HG02571 (cell line): ENCODE results near the gene CD1C.
"Not testable (repeated sequence)": the region's sequence is repeated elsewhere in the genome, so short reads cannot be mapped to it uniquely, and the experiment has no call there.

Experiments
- ATAC-seq: cut with Tn5 transposase; IDR thresholded peaks from one replicate; pipeline ENCODE4 v1.9.1; 2021; ENCODE audit warnings: mild to moderate bottlenecking, moderate library complexity; ENCODE audit not compliant: unreplicated experiment

Gene CD1C

GRCh38 chr1:158327481-158327880, 37.8 kb downstream of the CD1C start:
- ATAC-seq: no peak

GRCh38 chr1:158328426-158328825, 38.7 kb downstream of the CD1C start:
- no peak for ATAC-seq

GRCh38 chr1:158329300-158329699, 39.6 kb downstream of the CD1C start:
- no peak for ATAC-seq

GRCh38 chr1:158329733-158330132, 40.0 kb downstream of the CD1C start:
- ATAC-seq: no peak

- ATAC-seq: no peak
These were observed 40.8 kb downstream of the CD1C start for GRCh38 chr1:158330391-158331105.

- ATAC-seq: no peak
These were observed 41.3 kb downstream of the CD1C start for GRCh38 chr1:158331106-158331425.

- no peak for ATAC-seq
These were observed 41.9 kb downstream of the CD1C start, which contains the start of gene CD1B for GRCh38 chr1:158331481-158332150. CD1B (minus strand) TSS chr1:158331531; CDS start chr1:158331423, 108 bp downstream.

- ATAC-seq: no peak
These were observed 43.9 kb downstream of the CD1C start for GRCh38 chr1:158333405-158334155.

GRCh38 chr1:158334526-158335212, 44.9 kb downstream of the CD1C start:
- ATAC-seq: no peak

- no peak for ATAC-seq
These were observed 45.5 kb downstream of the CD1C start for GRCh38 chr1:158335213-158335532.

GRCh38 chr1:158336413-158336812, 46.7 kb downstream of the CD1C start:
- not testable (repeated sequence) for ATAC-seq
